OCI-LY7 (cell line): ENCODE results near the gene MRPL53.

ENCODE experiments used
- EZH2phosphoT487 ChIP-seq: fragments of 200-600 bp; sonication (generic); IDR thresholded peaks from 2 replicates; pipeline ENCODE4 v1.6.1; 2018; ENCODE audit warnings: low read depth, borderline replicate concordance, mild to moderate bottlenecking, mixed run types, antibody characterized with exemption, low read length, moderate library complexity, mixed read lengths
- TF ChIP-seq, protein P1 (sequence below): fragments of 200-600 bp; sonication (generic); conservative IDR thresholded peaks from 2 replicates; pipeline ENCODE4 v1.5.1; 2014; ENCODE audit warnings: mild to moderate bottlenecking, antibody characterized with exemption, low read length, moderate library complexity, mixed read lengths

DNA sequence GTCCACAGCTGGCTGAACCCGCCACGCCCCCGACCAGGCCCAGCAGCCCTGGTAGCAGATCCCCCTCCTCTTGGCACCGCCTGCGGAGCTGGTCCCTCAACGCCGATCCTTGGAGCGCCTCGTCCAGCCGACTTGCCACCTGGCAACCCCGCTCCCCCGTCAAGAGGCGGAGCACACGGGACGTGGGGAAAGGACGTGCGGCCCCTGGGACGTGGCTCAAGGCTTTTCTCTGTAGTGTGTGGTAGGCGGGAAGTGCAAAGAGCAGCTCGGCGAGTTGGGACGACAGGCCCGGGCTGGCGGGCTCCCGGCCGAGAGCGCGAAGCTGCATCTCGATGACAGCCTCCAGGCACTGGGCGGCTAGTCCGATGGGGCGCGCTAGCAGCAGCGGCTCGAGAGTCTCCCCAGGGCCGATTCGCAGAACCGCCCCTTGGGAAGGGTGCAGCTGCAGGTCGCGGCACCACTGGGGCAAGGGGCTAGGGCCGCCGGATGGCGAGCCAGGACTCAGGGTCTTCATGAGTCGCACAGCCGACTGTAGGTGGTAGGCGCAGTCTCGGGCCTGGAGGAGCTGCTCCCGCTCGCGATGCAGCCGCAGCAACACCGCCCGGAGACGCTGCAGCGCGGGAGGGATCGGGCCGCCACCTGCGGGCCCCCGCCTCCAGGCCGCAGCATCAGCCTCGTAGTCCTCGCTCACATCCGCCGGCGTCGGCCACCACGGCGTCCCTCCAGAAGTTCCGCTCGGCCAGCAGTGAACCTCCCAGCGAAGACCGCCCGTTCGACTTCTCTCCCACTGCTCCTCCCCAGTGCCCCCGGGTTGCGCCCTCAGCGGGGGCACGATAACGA, 9.7 kb upstream of the MRPL53 start:
- TF ChIP-seq, protein P1, sequence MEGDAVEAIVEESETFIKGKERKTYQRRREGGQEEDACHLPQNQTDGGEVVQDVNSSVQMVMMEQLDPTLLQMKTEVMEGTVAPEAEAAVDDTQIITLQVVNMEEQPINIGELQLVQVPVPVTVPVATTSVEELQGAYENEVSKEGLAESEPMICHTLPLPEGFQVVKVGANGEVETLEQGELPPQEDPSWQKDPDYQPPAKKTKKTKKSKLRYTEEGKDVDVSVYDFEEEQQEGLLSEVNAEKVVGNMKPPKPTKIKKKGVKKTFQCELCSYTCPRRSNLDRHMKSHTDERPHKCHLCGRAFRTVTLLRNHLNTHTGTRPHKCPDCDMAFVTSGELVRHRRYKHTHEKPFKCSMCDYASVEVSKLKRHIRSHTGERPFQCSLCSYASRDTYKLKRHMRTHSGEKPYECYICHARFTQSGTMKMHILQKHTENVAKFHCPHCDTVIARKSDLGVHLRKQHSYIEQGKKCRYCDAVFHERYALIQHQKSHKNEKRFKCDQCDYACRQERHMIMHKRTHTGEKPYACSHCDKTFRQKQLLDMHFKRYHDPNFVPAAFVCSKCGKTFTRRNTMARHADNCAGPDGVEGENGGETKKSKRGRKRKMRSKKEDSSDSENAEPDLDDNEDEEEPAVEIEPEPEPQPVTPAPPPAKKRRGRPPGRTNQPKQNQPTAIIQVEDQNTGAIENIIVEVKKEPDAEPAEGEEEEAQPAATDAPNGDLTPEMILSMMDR = no peak
- TF ChIP-seq EZH2phosphoT487 = no peak
